Esophagus mucosa (tissue), 1 donor: Measurements from ENCODE around the gene AANAT. TPM values are rescaled to one million over a fixed set of nuclear protein-coding genes. Genes with fewer than 3 reads are reported as not detected.
"Not testable (repeated sequence)": the region's sequence is repeated elsewhere in the genome, so short reads cannot be mapped to it uniquely, and the experiment has no call there.

ENCODE experiments used
- ATAC-seq: fragments of 200-7000 bp; cut with Tn5 transposase; one replicate; pipeline ENCODE4 v1.9.1; 2020
- total RNA-seq: library from RNA; stranded (reverse); gene quantifications from one replicate; pipeline ENCODE4 v1.2.4, GENCODE V29; 2023
- donor health status: DM: yes; HTN: yes; CAD: no.

The AANAT gene
- total RNA-seq, 1 donor from 2014 or later, result not detected

- ATAC-seq, result not testable (repeated sequence)
Measured at GRCh38 chr17:76508472-76509063, 41.2 kb downstream of the AANAT start.

GRCh38 chr17:76510831-76511244 lies 43.4 kb downstream of the AANAT start:
- no peak for ATAC-seq

- ATAC-seq, result no peak
Measured at GRCh38 chr17:76511668-76512365, 44.4 kb downstream of the AANAT start.

- no peak for ATAC-seq
Measured at GRCh38 chr17:76512366-76513305, 45.2 kb downstream of the AANAT start.

GRCh38 chr17:76513306-76513692 lies 45.9 kb downstream of the AANAT start:
- ATAC-seq, result no peak

GRCh38 chr17:76514355-76514754 lies 47.0 kb downstream of the AANAT start:
- ATAC-seq, result not testable (repeated sequence)

- ATAC-seq, result peak; percentile 62
Measured at GRCh38 chr17:76515274-76515949, 48.0 kb downstream of the AANAT start.

GRCh38 chr17:76517638-76518038 lies 50.2 kb downstream of the AANAT start:
- ATAC-seq, result peak; percentile 44

GRCh38 chr17:76519048-76519966 lies 51.9 kb downstream of the AANAT start:
- no peak for ATAC-seq

Other genes with a start within 250 kb of the AANAT start
- 0.32 TPM for gene RNF157, start 227.1 kb upstream of the AANAT start, total RNA-seq
- gene UBALD2, start 202.3 kb upstream of the AANAT start, total RNA-seq, result 86.9 TPM
- gene QRICH2, start 159.3 kb upstream of the AANAT start, total RNA-seq, result 1.6 TPM
- 42.0 TPM for gene PRPSAP1, start 113.7 kb upstream of the AANAT start, total RNA-seq
- gene SPHK1, start 83.0 kb upstream of the AANAT start, total RNA-seq, result 13.1 TPM
- 17.2 TPM for gene UBE2O, start 14.5 kb upstream of the AANAT start, total RNA-seq
- gene RHBDF2, start 33.8 kb downstream of the AANAT start, total RNA-seq, result 36.8 TPM
- 2.6 TPM for gene CYGB, start 70.1 kb downstream of the AANAT start, total RNA-seq
- 0.64 TPM for gene PRCD, start 72.4 kb downstream of the AANAT start, total RNA-seq
- gene ST6GALNAC2, start 118.3 kb downstream of the AANAT start, total RNA-seq, result 24.0 TPM
- 16.9 TPM for gene ST6GALNAC1, start 176.2 kb downstream of the AANAT start, total RNA-seq
- gene MXRA7, start 243.4 kb downstream of the AANAT start, total RNA-seq, result 32.3 TPM